Mesenchymal stem cell (in vitro differentiated cells and primary cell): ENCODE measurements around the gene SH3TC1.

Experiments
- DNase-seq: peaks from one replicate; pipeline ENCODE4 v3.0.0-alpha.2; 2013
- H2AFZ ChIP-seq: one replicate; pipeline ENCODE4 v1.6.1; 2013; ENCODE audit warnings: low read depth, mild to moderate bottlenecking, control low read depth, inconsistent platforms, low read length, moderate library complexity
- H2AK5ac ChIP-seq: 2 replicates; pipeline ENCODE4 v1.6.1; 2013; ENCODE audit warnings: low read length, moderate library complexity, mild to moderate bottlenecking, inconsistent platforms; ENCODE audit not compliant: severe bottlenecking
- H2BK120ac ChIP-seq: one replicate; pipeline ENCODE4 v1.6.1; 2013; ENCODE audit warnings: low read depth, mild to moderate bottlenecking, inconsistent platforms, low read length, moderate library complexity
- H2BK12ac ChIP-seq, 2 experiments: one replicate each; pipeline ENCODE4 v1.6.1; 2013; ENCODE audit warnings: inconsistent platforms in 2 of 2, low read length in 2 of 2, mild to moderate bottlenecking in 2 of 2, moderate library complexity in 2 of 2, control low read depth in 1 of 2
- H2BK15ac ChIP-seq: one replicate; pipeline ENCODE4 v1.6.1; 2013; ENCODE audit warnings: mild to moderate bottlenecking, low read depth, inconsistent platforms; ENCODE audit not compliant: poor library complexity, severe bottlenecking
- H2BK5ac ChIP-seq: 2 replicates; pipeline ENCODE4 v1.6.1; 2013; ENCODE audit warnings: low read depth, mild to moderate bottlenecking, low read length, control low read depth, inconsistent platforms; ENCODE audit not compliant: poor library complexity, severe bottlenecking
- H3K14ac ChIP-seq, 2 experiments: one replicate each; pipeline ENCODE4 v1.6.1; 2013; ENCODE audit warnings: inconsistent platforms in 2 of 2, low read length in 2 of 2, control low read depth in 1 of 2, mild to moderate bottlenecking in 1 of 2, moderate library complexity in 1 of 2
- H3K18ac ChIP-seq, 2 experiments: one replicate each; pipeline ENCODE4 v1.6.1; 2013; ENCODE audit warnings: inconsistent platforms in 2 of 2, low read length in 2 of 2, control low read depth in 1 of 2, low read depth in 1 of 2, mild to moderate bottlenecking in 1 of 2
- H3K23ac ChIP-seq, 2 experiments: one replicate each; pipeline ENCODE4 v1.6.1; 2013; ENCODE audit warnings: inconsistent platforms in 2 of 2, low read length in 2 of 2, mild to moderate bottlenecking in 2 of 2, moderate library complexity in 2 of 2, control low read depth in 1 of 2
- H3K27ac ChIP-seq: 2 replicates; pipeline ENCODE4 v1.5.1; 2013; ENCODE audit warnings: mild to moderate bottlenecking, moderate library complexity, low read length, control low read depth, inconsistent platforms; ENCODE audit not compliant: poor library complexity, severe bottlenecking
- H3K27me3 ChIP-seq, 2 experiments: 2 replicates each; pipeline versions ENCODE4 v1.6.1 to v1.7.0; 2013; ENCODE audit warnings: low read length in 2 of 2, mild to moderate bottlenecking in 2 of 2, moderate library complexity in 2 of 2, control low read depth in 1 of 2, inconsistent platforms in 1 of 2; ENCODE audit not compliant: control insufficient read depth in 1 of 2, insufficient read depth in 1 of 2
- H3K36me3 ChIP-seq, 2 experiments: 2 replicates each; pipeline versions ENCODE4 v1.6.1 to v1.7.0; 2013; ENCODE audit warnings: low read length in 2 of 2, control low read depth in 1 of 2, inconsistent platforms in 1 of 2, low read depth in 1 of 2, mild to moderate bottlenecking in 1 of 2; ENCODE audit not compliant: insufficient read depth in 2 of 2, control insufficient read depth in 1 of 2
- H3K4ac ChIP-seq, 2 experiments: one replicate each; pipeline ENCODE4 v1.6.1; 2013; ENCODE audit warnings: inconsistent platforms in 2 of 2, low read length in 2 of 2, mild to moderate bottlenecking in 2 of 2, moderate library complexity in 2 of 2, control low read depth in 1 of 2, low read depth in 1 of 2
- H3K4me1 ChIP-seq: 2 replicates; pipeline ENCODE4 v1.6.1; 2013; ENCODE audit warnings: low read depth, low read length, control low read depth; ENCODE audit not compliant: control insufficient read depth, insufficient read depth
- H3K4me2 ChIP-seq: 2 replicates; pipeline ENCODE4 v1.6.1; 2013; ENCODE audit warnings: low read length, mild to moderate bottlenecking, inconsistent platforms; ENCODE audit not compliant: poor library complexity, severe bottlenecking
- H3K4me3 ChIP-seq, 2 experiments: 2 replicates each; pipeline versions ENCODE4 v1.5.1 to v1.7.0; 2013; ENCODE audit warnings: low read length in 2 of 2, mild to moderate bottlenecking in 2 of 2, control low read depth in 1 of 2, low read depth in 1 of 2; ENCODE audit not compliant: insufficient read depth in 1 of 2
- H3K79me1 ChIP-seq: replicated peaks from 2 replicates; pipeline ENCODE4 v1.6.1; 2013; ENCODE audit warnings: mild to moderate bottlenecking, control low read depth, low read length, inconsistent platforms; ENCODE audit not compliant: poor library complexity, severe bottlenecking
- H3K9ac ChIP-seq: 2 replicates; pipeline ENCODE4 v1.7.0; 2013; ENCODE audit warnings: mild to moderate bottlenecking, low read length, moderate library complexity
- H3K9me3 ChIP-seq: 2 replicates; pipeline ENCODE4 v1.7.0; 2013; ENCODE audit warnings: mild to moderate bottlenecking, low read length; ENCODE audit not compliant: control insufficient read depth
- H4K8ac ChIP-seq: one replicate; pipeline ENCODE4 v1.6.1; 2013; ENCODE audit warnings: inconsistent platforms, mild to moderate bottlenecking, low read length, moderate library complexity
- H4K91ac ChIP-seq: one replicate; pipeline ENCODE4 v1.6.1; 2013; ENCODE audit warnings: mild to moderate bottlenecking, low read length, inconsistent platforms
- WGBS: methylation state at CpG from one replicate; pipeline ENCODE4 v1.1.7; 2013; ENCODE audit warnings: mixed read lengths; 5-methylcytosine and 5-hydroxymethylcytosine counted together

Gene SH3TC1

DNA sequence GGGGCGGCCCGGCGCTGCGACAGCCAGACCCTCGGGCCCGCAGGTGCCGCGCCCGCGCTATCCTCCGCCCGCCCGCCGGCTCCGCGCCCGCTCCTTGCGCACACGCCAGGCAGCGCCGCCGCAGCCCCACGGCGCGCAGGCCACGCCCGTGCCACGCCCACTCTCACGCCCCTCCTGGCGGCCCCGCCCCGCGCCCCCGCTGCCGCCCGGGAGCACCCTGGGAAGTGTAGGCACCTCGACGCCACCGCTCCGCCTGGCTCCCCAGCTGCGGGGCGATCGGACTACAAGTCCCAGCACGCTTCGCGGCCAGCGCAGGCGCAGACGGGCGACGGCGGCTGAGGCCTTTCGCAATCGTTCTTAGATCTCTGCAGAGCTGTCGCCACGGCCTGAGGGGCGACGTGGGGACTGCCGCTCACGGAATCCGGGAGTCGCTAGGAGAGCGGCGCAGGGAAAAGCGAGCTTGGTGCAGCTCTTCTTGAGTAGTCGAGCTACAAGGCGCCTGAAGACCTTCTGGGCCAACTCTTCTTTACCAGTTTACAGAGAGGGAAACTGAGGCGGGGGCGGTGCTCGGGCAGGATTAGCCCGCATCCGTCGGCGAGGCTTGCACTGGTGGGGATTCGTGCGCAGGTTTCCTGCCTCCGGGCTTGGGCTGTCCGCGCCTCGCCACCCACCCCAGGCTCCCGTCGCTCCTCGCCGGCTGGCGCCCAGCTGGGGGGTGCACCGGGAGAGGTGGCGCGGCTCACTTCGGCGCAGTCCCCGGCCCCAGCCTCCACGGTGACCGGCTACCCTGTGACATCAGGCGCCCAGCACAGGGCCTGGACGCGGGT is 40.2 kb upstream of the SH3TC1 start, which contains the start of gene ABLIM2:
ABLIM2 (minus strand) TSS at position 104 of the 827 bp plus-strand sequence. CDS start 124 bp downstream, outside the sequence.
- H3K18ac ChIP-seq = peak within 1 kb of the TSS; percentile 79 to 81
- no peaks in the 10 kb centered on the region for H3K9me3 ChIP-seq
- H2AK5ac ChIP-seq = no peak within 1 kb of the TSS
- peak within 1 kb of the TSS; percentile 90 for H3K9ac ChIP-seq
- H2AFZ ChIP-seq = peak within 1 kb of the TSS; percentile 93
- H2BK120ac ChIP-seq = peak within 1 kb of the TSS; percentile 11
- no peak within 1 kb of the TSS for H3K27ac ChIP-seq
- H3K4me2 ChIP-seq = peak within 1 kb of the TSS; percentile 99
- H2BK12ac ChIP-seq = no peak within 1 kb of the TSS
- no peak within 1 kb of the TSS for H2BK15ac ChIP-seq
- under 1% methylated on average over 96 of the region's 96 CpGs for WGBS
- peaks cover 54 to 65% of the 10 kb centered on the region in 2 experiments for H3K27me3 ChIP-seq
- H4K8ac ChIP-seq = peak within 1 kb of the TSS; percentile 92
- H3K4ac ChIP-seq = peak within 1 kb of the TSS in 1 of 2 experiments; percentile 12
- peak within 1 kb of the TSS; percentile 22 for H4K91ac ChIP-seq
- H3K23ac ChIP-seq = no peak within 1 kb of the TSS
- peak within 1 kb of the TSS; percentile 72 to 99 for H3K4me3 ChIP-seq
- H2BK5ac ChIP-seq = no peak within 1 kb of the TSS
- peaks cover 19% of the 10 kb centered on the region for H3K4me1 ChIP-seq
- H3K79me1 ChIP-seq = no peaks in the 10 kb centered on the region
- peak within 1 kb of the TSS in 1 of 2 experiments; percentile 1 for H3K14ac ChIP-seq
- no peaks in the 10 kb centered on the region for H3K36me3 ChIP-seq
- peak; percentile 96 for DNase-seq

DNA sequence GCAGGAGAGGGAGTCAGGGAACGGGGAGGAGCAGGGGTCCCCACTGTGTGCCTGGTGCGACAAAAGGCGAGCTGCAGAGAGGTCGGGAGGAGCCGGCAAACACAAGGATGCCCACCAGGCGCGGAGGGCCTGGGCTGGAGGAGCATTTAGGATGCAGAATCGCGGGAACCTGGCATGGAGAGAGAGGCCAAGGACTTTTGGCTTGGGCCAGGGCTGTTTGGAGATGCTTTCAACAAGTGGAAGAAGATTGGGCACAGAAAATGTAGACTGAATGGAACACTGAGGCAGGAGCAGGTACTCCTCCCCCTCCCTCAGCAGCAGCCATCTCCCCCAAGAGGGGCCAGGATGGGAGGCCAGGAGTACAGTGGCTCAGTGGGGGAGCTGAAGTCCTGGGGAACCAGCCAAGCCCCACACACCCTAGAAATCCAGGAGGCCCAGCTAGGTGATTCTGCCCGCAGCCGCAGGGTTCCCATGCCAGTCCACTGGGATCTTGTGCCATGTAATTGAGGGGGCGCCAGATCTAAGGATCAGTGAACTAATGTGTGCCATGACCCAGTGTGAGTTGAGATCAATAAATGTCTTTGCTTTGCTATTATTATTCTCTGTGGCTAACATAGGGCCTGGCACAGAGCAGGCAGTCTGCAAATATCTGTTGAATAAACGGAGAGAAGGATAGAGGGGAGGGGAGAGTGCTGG is 39.4 kb upstream of the SH3TC1 start:
- 36% methylated on average over 13 of the region's 13 CpGs for WGBS
- Histone ChIP-seq H2BK12ac (no peak overlapping the region), H3K4ac (no peak overlapping the region), H2BK120ac (no peak overlapping the region), H2BK15ac (no peak overlapping the region), H2AFZ (peak overlapping the region; percentile 93), H3K36me3 (no peaks in the 10 kb centered on the region), H3K14ac (peak overlapping the region in 1 of 2 experiments; percentile 1), H3K27ac (no peak overlapping the region), H3K18ac (peak overlapping the region in 1 of 2 experiments; percentile 13), H3K23ac (no peak overlapping the region), H2BK5ac (no peak overlapping the region), H3K4me3 (peak overlapping the region; percentile 72 to 99), H3K4me1 (peaks cover 19% of the 10 kb centered on the region), H3K4me2 (peak overlapping the region; percentile 99), H4K8ac (no peak overlapping the region), H3K9ac (peak overlapping the region; percentile 90), H3K9me3 (no peaks in the 10 kb centered on the region), H3K27me3 (peaks cover 59 to 73% of the 10 kb centered on the region in 2 experiments), H2AK5ac (no peak overlapping the region), H3K79me1 (no peaks in the 10 kb centered on the region), H4K91ac (no peak overlapping the region)
- DNase-seq = no peak

DNA sequence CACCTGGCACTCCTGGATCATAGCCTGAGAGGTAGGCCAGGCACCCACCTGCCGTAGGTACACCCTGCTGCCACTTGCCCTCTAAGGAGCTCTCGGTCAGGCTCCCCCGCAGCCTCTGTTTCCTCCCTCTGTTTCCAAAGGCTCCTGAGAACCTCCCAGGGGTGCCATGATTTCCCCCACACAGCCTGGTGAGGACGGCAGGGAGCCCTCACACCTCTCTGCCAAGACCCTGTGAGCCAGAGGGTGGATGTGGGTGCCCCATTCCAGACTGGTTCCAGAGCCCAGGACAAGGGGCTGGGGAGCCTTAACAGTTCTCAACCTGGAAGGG is 38.9 kb upstream of the SH3TC1 start:
- H3K36me3 ChIP-seq = no peaks in the 10 kb centered on the region
- no peak overlapping the region for H3K14ac ChIP-seq
- H2AFZ ChIP-seq = no peak overlapping the region
- WGBS = 74% methylated on average over 4 of the region's 4 CpGs
- no peak overlapping the region for H2BK12ac ChIP-seq
- H2BK5ac ChIP-seq = no peak overlapping the region
- no peaks in the 10 kb centered on the region for H3K79me1 ChIP-seq
- H3K4me1 ChIP-seq = peaks cover 18% of the 10 kb centered on the region
- H3K9me3 ChIP-seq = no peaks in the 10 kb centered on the region
- H2AK5ac ChIP-seq = no peak overlapping the region
- H3K9ac ChIP-seq = no peak overlapping the region
- H3K27me3 ChIP-seq = peaks cover 59 to 76% of the 10 kb centered on the region in 2 experiments
- H3K4me2 ChIP-seq = no peak overlapping the region
- no peak overlapping the region for H3K27ac ChIP-seq
- H4K8ac ChIP-seq = no peak overlapping the region
- DNase-seq = no peak
- H3K4ac ChIP-seq = no peak overlapping the region
- H2BK120ac ChIP-seq = no peak overlapping the region
- no peak overlapping the region for H3K18ac ChIP-seq
- H4K91ac ChIP-seq = no peak overlapping the region
- H3K23ac ChIP-seq = no peak overlapping the region
- no peak overlapping the region for H3K4me3 ChIP-seq
- H2BK15ac ChIP-seq = no peak overlapping the region

DNA sequence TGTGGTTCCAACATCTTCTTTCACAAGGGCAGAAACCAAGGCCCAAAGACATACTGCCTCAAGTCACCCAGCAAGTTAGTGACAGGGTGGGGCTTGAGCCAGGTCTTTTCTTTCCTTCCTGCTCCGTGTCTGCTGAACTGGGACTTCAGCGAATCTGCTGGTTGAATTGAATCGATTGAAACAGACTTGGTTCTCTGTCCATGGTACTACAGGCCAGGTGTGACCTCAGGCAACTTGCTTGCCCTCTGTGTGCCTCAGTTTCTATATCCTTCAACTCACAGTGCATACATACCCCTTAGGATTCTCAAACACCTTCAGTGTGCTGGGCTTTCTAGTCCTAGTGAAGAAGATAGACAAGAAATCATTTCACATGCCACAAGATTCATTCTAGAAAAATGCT is 38.5 kb upstream of the SH3TC1 start:
- no peaks in the 10 kb centered on the region for H3K79me1 ChIP-seq
- H4K91ac ChIP-seq = no peak overlapping the region

More for the DNA sequence above, 38.5 kb upstream of the SH3TC1 start:
- Histone ChIP-seq H2BK120ac (no peak overlapping the region), H3K27me3 (peaks cover 58 to 80% of the 10 kb centered on the region in 2 experiments), H2AK5ac (no peak overlapping the region), H3K4me1 (peaks cover 16% of the 10 kb centered on the region), H2BK5ac (no peak overlapping the region), H4K8ac (no peak overlapping the region), H3K36me3 (no peaks in the 10 kb centered on the region), H3K9me3 (no peaks in the 10 kb centered on the region), H3K4ac (no peak overlapping the region), H2AFZ (no peak overlapping the region), H2BK15ac (no peak overlapping the region), H2BK12ac (no peak overlapping the region), H3K4me3 (no peak overlapping the region), H3K27ac (no peak overlapping the region), H3K23ac (no peak overlapping the region), H3K14ac (no peak overlapping the region), H3K9ac (no peak overlapping the region), H3K18ac (no peak overlapping the region), H3K4me2 (no peak overlapping the region)
- DNase-seq = no peak
- WGBS = 60% methylated on average over 3 of the region's 3 CpGs
